HG03039 (cell line): ENCODE data around the gene ZNF609.

Experiments
- ATAC-seq: cut with Tn5 transposase; IDR thresholded peaks from one replicate; pipeline ENCODE4 v1.9.1; 2021; ENCODE audit warnings: mild to moderate bottlenecking, moderate library complexity; ENCODE audit not compliant: unreplicated experiment

Gene ZNF609

GRCh38 chr15:64690008-64690407 lies 229.6 kb downstream of the ZNF609 start:
- no peak for ATAC-seq

DNA sequence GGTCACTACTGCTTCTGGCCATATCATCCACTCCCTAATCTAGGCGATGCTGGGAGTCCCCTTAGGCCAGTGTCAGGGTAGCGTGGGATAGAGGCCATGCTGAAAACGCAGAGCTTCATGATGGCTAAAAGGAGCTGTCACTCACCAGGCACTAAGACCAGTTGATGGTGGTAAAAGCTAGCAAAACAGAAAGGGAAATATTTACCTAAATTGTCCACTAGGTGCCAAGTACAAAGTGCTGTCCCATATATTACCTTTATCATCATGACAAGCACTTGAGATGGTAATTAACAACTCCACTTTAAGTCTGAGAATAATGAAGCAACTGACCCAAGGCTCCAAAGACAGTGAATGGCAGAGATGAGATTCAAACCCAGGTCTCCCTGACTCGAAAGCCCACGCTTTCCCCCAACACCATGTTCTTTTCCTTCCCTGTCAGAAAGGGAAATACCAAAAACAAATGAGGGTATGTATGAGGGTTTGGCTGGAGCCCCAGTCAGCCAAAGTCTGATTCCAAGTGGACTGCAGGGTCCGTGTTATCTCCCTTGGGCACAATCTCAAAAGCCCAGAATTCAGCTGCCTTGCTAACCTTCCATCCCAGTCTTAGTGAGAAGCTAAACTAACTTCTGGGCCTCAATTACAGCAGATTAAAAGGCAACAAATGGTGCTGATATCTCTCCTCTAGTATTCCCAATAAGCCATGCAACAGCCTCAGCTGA lies 230.4 kb downstream of the ZNF609 start:
- no peak for ATAC-seq

- ATAC-seq, result no peak
These were observed 231.7 kb downstream of the ZNF609 start for GRCh38 chr15:64691896-64692565.

DNA sequence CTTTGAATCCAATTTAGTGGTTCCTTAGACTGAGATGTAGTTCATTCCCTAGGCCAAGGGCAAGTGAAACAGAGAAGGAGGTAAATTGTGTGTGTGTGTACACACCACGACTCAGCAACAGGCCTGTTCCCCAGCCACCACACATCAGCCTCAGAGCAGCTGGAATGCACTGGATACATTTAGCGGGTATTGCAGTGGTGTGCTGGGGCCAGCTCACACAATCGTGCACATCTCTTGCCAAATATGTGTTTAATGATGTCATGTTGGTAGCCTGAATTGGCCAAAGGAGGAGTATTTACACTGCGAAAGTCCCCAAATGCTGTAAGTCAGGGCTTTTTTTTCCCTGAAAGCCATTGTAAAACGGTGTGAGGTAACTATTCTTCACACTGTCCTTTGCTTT lies 232.8 kb downstream of the ZNF609 start:
- ATAC-seq, result no peak

DNA sequence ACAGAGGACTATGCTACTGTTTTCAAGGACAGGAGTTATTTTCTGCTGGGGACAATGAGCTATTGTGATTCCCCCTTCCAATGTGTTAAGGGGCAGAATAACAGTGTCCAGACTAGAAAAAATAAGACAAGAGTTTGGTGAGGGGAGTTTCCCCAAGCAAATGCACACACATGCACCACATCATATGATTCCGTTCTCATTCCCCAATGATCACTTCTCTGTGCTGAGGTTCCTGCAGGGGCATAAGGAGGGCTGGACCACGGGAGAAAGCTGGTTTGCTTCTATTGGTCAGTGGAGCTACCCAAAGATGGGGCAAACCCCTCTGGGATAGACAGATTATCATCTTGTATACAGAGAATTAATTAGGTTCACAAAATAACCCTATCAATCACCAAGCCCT lies 234.4 kb downstream of the ZNF609 start:
- no peak for ATAC-seq

DNA sequence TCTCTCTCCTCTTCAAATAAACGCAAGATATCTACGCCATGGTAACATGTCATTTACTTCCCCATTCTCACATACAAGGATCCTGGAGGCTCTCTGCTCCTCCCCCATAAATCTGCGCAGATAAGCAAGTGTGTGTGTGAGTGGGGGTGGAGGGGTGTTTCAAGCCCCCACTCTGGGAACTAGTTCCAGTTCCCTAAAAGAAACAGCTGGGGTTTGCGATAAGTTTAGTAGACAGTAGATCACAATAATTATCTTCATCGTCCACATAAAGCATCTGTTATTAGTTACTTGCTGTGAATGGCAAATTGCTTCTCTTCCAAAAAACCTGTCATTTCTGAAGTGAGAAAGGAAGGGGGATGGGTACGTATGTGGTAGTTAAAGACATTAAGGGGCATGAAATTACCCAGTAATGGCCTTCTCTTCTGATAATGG lies 235.2 kb downstream of the ZNF609 start:
- ATAC-seq, result no peak

DNA sequence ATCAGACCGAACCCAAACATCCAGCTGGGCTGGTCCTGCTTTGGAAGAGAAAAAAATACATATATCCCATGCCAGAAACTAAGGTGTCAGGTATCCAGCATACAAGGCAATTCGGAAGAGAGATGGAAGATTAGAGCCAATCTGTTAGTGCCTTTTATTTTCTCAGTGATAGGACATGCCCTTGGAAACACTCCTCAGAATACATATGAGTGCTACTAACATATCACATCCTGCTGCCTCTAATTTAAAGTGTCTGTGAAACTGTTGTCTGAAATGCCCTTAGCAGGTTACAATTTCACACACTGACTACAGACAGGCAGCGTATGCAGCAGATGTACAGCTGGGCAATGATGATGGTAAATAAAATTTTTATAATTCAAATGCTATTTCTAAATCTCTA lies 236.1 kb downstream of the ZNF609 start:
- ATAC-seq, result no peak

GRCh38 chr15:64697911-64698369 lies 237.6 kb downstream of the ZNF609 start:
- no peak for ATAC-seq

DNA sequence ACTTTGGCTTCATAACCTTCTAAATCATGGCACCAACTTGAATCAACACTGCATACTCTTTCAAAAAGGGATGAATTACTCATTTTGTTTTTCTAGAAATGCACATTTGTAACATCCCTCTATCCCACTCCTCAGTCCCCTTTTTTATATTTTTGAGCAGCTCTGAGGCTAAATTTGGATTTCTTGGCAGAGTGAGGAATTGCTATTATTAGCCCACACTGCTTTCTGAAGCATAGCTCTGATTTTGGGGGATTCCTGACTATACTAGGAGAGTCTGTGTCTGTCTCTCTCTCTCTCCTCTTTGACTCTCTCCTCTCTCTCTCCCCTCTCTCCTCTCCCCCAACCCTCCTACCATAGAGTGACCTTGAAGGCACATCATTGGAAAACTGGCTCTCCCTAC lies 238.4 kb downstream of the ZNF609 start:
- ATAC-seq, result no peak

DNA sequence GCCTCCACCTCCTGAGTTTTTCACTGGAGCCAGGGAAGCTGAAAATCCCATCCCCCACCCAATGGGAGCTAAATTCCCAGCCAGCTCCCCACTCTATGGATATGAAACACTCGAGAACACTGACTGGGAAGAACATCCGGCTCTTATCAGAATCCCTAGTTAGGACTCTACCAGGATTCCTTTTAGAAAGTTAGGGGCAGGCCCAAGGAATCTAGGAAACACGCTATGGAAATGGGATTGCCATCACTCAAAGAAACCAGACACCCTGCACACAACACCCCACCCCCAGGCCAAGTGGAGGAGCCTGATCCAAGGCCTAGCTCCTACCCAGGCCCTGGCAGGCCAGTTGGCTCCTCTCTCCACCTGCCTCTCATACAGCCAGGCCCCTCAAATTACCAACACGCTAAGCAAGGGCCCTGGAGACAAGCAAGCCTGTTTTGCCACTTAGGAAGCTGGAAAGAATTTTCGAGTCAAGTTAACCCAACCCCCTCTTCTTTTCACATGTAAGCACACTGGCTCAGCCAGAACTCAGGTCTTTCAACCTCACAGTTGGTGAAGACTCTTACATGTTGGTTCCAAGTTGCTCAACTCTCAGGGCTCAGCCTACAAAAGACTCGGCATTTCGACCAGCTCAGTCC lies 239.5 kb downstream of the ZNF609 start:
- ATAC-seq, result no peak

DNA sequence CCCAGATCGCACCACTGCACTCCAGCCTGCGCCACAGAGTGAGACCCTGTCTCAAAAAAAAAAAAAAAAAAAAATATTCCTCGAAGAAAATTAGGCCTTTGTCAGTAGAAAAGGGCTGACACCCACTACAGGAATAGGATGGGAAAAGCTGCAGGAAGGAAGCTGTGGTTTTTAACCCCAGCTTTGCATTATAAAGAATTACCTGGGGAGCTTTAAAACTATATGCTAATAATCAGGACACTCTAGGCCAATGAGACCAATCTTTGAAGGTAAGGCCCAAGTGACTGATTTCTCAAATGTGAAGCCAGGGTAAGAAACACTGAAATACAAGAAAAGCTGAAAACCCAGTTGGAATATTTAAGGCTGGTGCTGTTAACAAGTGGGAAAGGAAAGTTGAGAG lies 240.7 kb downstream of the ZNF609 start:
- ATAC-seq, result no peak

DNA sequence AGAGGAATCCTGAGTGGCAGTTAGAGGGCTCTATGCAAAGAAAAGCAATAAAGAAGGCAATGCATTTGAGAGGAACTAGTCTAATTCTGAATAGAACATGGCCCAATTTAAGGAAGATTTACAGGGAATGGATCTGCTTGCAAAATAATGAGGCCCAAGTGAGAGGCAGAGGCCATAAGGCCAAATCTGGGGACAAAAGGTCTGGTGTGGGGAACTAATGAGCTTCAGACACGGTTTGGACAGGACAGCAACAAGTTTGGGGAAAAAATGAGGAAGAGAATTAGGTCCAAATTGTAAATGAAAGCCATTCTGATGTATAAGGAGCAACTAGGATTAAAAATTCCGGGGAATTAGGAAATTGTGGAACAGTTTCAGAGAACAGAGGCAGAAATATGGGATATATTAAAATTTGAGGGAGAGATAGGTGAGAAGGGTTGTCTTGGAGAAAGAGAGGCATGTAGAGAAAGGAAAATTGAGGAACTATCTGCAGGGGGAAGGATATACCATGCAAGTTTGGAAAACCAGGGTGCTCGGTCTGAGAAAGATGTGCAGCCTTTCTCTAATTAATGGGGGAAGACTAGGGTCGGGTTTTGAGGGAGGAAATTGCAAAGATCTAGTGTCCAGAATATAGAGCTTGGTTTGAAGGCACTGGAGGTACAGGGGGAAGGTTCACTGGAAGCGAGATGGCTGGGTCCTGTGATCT lies 241.3 kb downstream of the ZNF609 start:
- no peak for ATAC-seq

GRCh38 chr15:64702816-64703631 lies 242.6 kb downstream of the ZNF609 start:
- peak; percentile 82 for ATAC-seq

- no peak for ATAC-seq
These were observed 243.2 kb downstream of the ZNF609 start for GRCh38 chr15:64703632-64703959.

DNA sequence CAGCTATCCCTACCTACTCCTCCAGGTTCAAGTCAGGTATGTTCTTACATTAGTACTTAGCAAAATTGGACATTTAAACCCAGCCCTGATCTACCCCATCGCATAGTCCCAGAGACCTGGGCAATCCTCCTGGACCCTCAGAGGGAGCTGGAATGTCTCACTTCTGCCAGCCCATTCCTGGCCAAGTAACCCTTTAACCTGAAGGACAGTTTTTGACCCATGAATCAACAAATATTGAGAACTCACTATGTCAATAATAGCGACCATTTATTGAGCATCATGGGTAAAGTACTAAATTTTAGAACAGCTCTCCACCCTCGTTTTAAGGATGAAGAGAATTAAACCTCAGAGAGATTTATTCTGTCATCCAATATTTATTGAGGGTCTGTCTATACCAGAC lies 244.6 kb downstream of the ZNF609 start:
- ATAC-seq, result no peak

DNA sequence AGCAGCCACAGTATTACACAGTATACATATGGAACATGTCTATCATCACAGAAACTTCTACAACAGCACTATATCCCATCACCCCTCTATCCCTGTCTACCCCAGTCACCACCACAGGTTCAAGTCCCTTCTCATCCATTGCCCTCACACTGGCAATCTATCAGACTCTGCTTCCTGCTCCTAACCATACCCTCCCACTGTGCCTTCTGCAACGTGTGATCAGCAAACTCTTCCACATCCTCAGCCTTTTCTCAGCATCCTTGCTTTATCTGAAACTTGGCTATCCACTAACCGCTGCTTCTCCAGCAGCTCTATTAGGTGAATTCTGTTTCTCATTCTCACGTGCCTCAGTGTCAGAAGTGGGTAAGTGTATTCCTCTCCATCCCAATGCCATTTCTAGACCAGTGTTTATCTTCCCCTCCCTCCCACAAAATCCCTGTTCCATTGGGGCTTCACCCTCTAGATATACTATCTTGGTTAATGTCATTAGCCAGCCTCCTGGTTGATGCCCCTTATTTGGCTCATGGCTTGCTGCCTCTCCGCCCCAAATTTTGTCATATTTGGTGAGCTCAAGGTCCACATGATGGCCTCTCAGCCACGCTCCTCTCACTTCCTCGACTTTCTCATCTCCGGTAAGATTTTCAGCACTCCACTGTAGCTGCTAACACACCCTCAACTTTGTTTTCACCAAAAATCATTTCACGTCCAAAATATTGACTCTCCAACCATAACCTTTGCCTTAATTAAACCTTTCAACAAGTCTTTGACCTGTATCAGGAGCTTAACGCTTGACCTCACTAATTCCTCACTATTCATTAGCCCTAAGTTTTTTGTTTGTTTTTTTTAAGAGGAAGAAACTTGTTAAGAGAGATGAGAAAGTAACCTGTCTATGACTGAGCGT lies 245.9 kb downstream of the ZNF609 start:
- no peak for ATAC-seq

DNA sequence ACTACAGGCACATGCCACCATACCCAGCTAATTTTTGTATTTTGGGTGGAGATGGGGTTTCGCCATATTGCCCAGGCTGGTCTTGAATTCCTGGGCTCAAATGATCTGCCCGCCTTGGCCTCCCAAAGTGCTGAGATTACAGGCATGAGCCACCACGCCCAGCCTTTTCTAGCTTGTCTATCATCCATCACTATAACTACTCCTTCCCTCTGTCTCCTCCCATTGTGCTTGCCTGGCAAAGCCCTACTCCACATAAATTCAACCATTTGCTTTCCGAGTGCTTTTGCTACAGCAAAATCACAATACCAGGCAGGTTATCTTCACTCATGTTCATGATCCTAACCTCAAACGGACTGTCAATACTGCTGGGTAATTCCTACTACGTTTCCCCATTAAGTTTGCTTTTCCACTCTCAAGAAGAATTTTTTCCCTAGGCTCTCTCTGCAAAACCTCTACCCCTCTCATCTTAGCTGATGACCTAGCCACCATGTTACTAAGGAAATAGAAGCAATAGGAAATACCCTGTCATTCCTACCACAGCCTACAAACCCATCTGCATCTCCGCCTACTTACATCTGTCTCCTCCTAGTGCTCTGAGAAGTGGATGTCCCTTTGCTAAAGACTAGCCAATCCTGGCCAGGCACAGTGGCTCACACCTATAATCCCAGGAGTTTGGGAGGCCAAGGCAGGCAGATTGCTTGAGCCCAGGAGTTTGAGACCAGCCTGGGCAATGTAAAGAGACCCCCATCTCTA lies 250.5 kb downstream of the ZNF609 start:
- ATAC-seq, result no peak

DNA sequence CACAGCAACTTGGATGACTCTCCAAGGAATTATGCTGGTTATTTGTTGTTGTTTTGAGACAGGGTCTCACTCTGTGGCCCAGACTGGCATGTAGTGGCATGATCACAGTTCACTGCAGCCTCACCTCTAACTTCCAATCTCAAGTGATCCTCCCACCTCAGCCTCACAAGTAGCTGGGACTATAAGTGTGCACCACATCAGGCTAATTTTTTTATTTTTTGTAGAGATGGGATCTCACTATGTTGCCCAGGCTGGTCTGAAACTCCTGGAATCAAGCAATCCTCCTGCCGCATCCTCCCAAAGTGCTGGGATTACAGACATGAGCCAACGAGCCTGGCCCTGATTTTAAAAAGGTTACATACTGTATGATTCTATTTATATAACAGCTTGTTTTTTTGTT lies 252.0 kb downstream of the ZNF609 start:
- no peak for ATAC-seq

DNA sequence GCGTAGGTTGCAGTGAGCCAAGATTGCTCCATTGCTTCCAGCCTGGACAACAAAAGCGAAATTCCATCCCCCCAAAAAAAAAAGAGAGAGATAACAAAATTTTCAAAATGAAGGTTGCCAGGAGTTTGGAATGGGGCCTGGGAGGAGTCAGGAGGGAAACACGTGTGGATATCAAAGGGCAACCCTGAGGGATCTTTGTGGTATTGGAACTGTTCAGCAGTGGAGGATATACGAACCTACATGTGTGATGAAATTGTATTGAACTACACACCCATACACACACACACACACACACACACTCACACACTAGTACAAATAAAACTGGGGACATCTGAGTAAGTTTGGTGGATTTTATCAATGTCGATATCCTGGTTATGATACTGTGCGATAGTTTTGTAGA lies 253.2 kb downstream of the ZNF609 start:
- ATAC-seq, result no peak
